Peyer's patch (tissue), 4 donors: ENCODE results near the gene IGFL3.

Experiments used
- CTCF ChIP-seq, 6 experiments: fragments of 450-650 bp in 4 of 6; fragments of 200-600 bp in 2 of 6; sonication (generic) in 1 of 6; IDR thresholded peaks; one replicate each; pipeline ENCODE4 v1.5.1; 2017 to 2019; ENCODE audit warnings: antibody characterized with exemption in 6 of 6, mild to moderate bottlenecking in 3 of 6, moderate library complexity in 1 of 6
- POLR2A ChIP-seq, 2 donors: fragments of 450-650 bp; IDR thresholded peaks; one replicate each; pipeline ENCODE4 v1.5.1; 2017; ENCODE audit warnings: antibody characterized with exemption in 2 of 2, mild to moderate bottlenecking in 2 of 2, moderate library complexity in 2 of 2

GRCh38 chr19:46147166-46147740, 22.8 kb upstream of the IGFL3 start:
- no peak for TF ChIP-seq CTCF (IDR thresholded peaks at IDR 0.05)
- TF ChIP-seq POLR2A (IDR thresholded peaks at IDR 0.05), result no peak
